Heart left ventricle (tissue), 13 donors: ENCODE measurements around the gene HTT.

ENCODE experiments used
- POLR2A ChIP-seq, 2 donors: fragments of 450-650 bp; IDR thresholded peaks; one replicate each; pipeline ENCODE4 v1.6.1; 2017; ENCODE audit warnings: antibody characterized with exemption in 2 of 2, mild to moderate bottlenecking in 2 of 2, moderate library complexity in 2 of 2
- TF ChIP-seq, protein P1 (sequence below), 12 donors: fragments of 200-600 bp; sonication (generic) in 4 of 12; IDR thresholded peaks; one replicate each; pipeline versions ENCODE4 v1.5.0 to v1.8.0; 2018 to 2022; ENCODE audit warnings: antibody characterized with exemption in 12 of 12, mild to moderate bottlenecking in 5 of 12
- donor health status: ischemic (EF 13 %, LVEDD 7.1; RV severe dilation, severe dysfunction).
- donor health status: DM: no; HTN: yes; CAD: no.
- donor health status: DM: no; HTN: no; CAD: no.
- donor health status: ischemic (EF 25% LVEDD 6.9; RV normal size, moderate dysfunction).
- donor health status: ischemic (EF 25% LVEDD 5.7; RV mildly dilated, moderate dysfunction).
- donor health status: ischemic (EF 35%, LVEDD 5.7; RV mildly dilated, moderate dysfunction).
- donor health status: nonischemic (EF 11% LVEDD 7.7; RV severe dilation, severe dysfunction).
- donor health status: DM: yes; HTN: yes; CAD: no.
- donor health status: PGD.
- donor health status: ischemic (EF 29% LVEDD 5.4; RV normal size, mild dysfunction).
- donor health status: nonischemic (EF 23%, LVEDD 6.1; RV moderate dilation, normal function).

GRCh38 chr4:3041192-3042142 is 33.0 kb upstream of the HTT start:
- no peak for TF ChIP-seq POLR2A (IDR thresholded peaks at IDR 0.05)
- TF ChIP-seq, protein P1, sequence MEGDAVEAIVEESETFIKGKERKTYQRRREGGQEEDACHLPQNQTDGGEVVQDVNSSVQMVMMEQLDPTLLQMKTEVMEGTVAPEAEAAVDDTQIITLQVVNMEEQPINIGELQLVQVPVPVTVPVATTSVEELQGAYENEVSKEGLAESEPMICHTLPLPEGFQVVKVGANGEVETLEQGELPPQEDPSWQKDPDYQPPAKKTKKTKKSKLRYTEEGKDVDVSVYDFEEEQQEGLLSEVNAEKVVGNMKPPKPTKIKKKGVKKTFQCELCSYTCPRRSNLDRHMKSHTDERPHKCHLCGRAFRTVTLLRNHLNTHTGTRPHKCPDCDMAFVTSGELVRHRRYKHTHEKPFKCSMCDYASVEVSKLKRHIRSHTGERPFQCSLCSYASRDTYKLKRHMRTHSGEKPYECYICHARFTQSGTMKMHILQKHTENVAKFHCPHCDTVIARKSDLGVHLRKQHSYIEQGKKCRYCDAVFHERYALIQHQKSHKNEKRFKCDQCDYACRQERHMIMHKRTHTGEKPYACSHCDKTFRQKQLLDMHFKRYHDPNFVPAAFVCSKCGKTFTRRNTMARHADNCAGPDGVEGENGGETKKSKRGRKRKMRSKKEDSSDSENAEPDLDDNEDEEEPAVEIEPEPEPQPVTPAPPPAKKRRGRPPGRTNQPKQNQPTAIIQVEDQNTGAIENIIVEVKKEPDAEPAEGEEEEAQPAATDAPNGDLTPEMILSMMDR (IDR thresholded peaks at IDR 0.05): no peak
